ENCODE results near the gene GDI1. TPM values are rescaled to one million over a fixed set of nuclear protein-coding genes. Genes with fewer than 3 reads are reported as not detected.
A peak's percentile ranks its signal among the peaks of the same experiment; 100 is the strongest.
"Not testable (repeated sequence)": the region's sequence is repeated elsewhere in the genome, so short reads cannot be mapped to it uniquely, and the experiment has no call there.

Gene GDI1
- total RNA-seq, 1 donor from 2014 or later: 108 TPM

DNA sequence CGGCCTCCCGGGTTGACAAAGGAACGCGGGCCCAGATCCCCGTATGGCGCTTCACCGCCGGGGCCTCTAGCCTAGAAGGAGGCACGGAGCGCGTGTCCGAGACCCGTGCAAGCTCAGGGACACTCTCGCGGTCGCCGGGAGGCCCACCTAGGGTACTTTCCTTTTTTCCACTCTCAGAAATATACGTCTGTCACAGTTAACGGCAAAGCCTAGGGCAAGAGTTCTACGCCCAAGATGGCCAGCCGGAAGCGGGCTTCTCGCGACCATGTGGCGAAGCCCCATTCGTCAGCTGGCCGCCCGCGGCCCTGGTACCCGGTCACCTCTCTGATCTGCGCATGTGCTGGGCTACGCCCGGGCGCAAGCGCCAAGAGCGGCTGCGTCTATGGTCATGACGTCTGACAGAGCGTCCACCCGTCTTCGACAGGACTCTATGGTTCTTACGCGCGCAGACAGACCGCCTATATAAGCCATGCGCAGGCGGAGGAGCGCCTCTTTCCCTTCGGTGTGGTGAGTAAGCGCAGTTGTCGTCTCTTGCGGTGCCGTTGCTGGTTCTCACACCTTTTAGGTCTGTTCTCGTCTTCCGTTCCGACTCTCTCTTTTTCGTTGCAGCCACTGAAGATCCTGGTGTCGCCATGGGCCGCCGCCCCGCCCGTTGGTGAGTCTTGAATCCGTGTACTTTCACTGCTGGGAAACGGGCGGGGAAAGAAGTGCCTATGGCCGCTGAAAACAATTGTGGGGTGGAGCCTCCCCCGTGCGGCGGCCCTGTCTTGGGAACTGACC, 38.9 kb upstream of the GDI1 start, which contains the start of gene RPL10:
Gene RPL10 (plus strand): TSS at position 490 of the 780 bp plus-strand sequence. CDS start 143 bp downstream, at position 633.
- H3K9me3 ChIP-seq: no peaks in the 10 kb centered on the region
- intact Hi-C loops (cut with DNase I): no loop called here
- H3K27ac ChIP-seq: peak within 1 kb of the TSS; percentile 98
- H3K4me3 ChIP-seq: peak within 1 kb of the TSS; percentile 71
- H3K4me1 ChIP-seq: peaks cover 3% of the 10 kb centered on the region
- ATAC-seq (peak; percentile 93), DNase-seq (peak; percentile 96)
- H3K36me3 ChIP-seq: peaks cover 15% of the 10 kb centered on the region
- H3K27me3 ChIP-seq: no peaks in the 10 kb centered on the region
- TF ChIP-seq, protein P1, sequence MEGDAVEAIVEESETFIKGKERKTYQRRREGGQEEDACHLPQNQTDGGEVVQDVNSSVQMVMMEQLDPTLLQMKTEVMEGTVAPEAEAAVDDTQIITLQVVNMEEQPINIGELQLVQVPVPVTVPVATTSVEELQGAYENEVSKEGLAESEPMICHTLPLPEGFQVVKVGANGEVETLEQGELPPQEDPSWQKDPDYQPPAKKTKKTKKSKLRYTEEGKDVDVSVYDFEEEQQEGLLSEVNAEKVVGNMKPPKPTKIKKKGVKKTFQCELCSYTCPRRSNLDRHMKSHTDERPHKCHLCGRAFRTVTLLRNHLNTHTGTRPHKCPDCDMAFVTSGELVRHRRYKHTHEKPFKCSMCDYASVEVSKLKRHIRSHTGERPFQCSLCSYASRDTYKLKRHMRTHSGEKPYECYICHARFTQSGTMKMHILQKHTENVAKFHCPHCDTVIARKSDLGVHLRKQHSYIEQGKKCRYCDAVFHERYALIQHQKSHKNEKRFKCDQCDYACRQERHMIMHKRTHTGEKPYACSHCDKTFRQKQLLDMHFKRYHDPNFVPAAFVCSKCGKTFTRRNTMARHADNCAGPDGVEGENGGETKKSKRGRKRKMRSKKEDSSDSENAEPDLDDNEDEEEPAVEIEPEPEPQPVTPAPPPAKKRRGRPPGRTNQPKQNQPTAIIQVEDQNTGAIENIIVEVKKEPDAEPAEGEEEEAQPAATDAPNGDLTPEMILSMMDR (IDR thresholded peaks at IDR 0.05): no peak

DNA sequence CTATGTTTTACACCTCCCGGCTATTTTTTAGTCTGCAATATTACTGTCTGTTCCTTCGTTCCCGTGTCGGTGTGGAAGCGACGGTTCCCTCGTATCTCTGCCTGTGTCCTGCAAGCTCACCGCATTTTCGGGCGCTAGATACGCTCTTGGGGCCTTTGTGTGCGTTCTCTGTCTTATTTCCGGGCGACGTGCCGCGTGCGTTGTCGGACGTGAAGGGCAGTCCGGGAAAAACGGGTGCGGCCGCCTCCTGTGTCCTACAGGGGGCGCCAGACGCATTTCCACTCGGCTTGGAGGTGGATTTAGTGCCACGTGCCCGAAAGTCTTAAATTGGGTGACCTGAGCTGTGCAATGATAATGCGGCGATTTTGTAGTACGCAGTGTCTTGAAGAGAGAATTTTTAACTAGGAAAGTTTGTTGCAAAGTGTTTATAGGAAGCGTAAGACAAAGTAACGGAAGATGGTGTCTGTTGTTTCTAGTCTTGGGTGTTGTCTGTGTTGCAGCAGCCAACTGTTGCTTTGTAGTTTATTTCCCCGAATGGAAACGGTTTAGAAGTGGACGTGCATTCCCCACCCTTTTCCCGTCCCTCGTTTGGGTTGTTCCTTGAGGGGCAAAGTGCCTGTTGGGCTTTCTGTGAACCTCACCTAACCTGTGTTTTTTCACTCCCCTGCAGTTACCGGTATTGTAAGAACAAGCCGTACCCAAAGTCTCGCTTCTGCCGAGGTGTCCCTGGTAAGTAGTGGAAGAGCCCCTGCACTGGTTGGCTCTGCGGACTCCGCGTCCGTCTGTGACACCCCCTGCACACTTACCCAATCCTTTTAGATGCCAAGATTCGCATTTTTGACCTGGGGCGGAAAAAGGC, 38.1 kb upstream of the GDI1 start:
- peak; percentile 70 for ATAC-seq
- intact Hi-C loops (cut with DNase I): no loop called here
- peaks cover 3% of the 10 kb centered on the region for H3K4me1 ChIP-seq

DNA sequence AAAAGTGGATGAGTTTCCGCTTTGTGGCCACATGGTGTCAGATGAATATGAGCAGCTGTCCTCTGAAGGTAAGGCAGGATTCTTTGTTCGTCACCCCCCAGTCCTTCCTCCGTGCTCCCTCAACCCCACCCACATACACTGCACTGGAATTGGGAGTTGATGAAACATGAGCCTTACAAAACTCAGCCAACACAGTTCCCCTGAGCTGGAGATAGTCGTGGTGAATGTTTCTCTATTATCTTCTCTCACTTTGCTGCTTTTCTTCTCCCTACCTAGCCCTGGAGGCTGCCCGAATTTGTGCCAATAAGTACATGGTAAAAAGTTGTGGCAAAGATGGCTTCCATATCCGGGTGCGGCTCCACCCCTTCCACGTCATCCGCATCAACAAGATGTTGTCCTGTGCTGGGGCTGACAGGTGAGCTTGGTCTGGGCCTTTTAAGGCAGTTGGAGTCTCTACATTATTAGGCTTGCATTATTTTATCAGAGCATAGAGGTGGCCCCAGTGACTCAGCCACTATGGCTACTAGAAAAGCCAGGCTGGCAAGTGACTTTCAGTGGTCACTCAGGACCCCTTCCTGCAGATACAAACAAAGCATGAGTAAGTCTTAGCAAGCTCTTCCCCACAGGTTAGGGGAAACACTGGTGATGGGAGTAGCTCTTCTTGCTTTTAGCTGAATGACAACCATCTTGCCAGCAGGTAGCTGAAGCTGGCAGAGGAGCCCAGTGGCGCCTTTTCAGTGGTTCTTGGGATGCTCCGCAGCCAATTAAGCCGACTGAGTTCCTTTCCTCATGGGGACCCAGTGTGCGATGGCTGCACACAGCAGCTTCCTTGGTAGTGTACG, 37.2 kb upstream of the GDI1 start:
- Histone ChIP-seq H3K4me3 (peak overlapping the region; percentile 71), H3K27me3 (no peaks in the 10 kb centered on the region), H3K9me3 (no peaks in the 10 kb centered on the region), H3K4me1 (peaks cover 3% of the 10 kb centered on the region), H3K36me3 (peaks cover 15% of the 10 kb centered on the region), H3K27ac (peak overlapping the region; percentile 98)
- intact Hi-C loops (cut with DNase I): no loop called here
- TF ChIP-seq, protein P1 (IDR thresholded peaks at IDR 0.05): no peak
- DNase-seq: no peak
- ATAC-seq: no peak

More for the DNA sequence above, 38.1 kb upstream of the GDI1 start:
- DNase-seq: peak; percentile 91
- Histone ChIP-seq H3K4me3 (peak overlapping the region; percentile 71), H3K27ac (peak overlapping the region; percentile 98), H3K9me3 (no peaks in the 10 kb centered on the region), H3K36me3 (peaks cover 15% of the 10 kb centered on the region), H3K27me3 (no peaks in the 10 kb centered on the region)
- TF ChIP-seq, protein P1 (IDR thresholded peaks at IDR 0.05): peak; percentile 75

DNA sequence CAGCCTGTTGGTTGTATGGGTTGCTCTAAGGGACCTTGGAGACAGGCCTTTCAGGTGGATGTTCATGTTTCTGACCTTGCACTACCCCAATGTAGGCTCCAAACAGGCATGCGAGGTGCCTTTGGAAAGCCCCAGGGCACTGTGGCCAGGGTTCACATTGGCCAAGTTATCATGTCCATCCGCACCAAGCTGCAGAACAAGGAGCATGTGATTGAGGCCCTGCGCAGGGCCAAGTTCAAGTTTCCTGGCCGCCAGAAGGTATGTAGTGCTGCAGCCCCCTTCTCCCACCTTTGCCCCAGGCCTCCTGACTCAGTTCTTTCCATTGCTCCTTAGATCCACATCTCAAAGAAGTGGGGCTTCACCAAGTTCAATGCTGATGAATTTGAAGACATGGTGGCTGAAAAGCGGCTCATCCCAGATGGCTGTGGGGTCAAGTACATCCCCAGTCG, 36.6 kb upstream of the GDI1 start:
- Histone ChIP-seq H3K36me3 (peaks cover 15% of the 10 kb centered on the region), H3K4me3 (peak overlapping the region; percentile 71)
- H3K9me3 ChIP-seq; H3K4me1 ChIP-seq; ATAC-seq; H3K27ac ChIP-seq; DNase-seq; H3K27me3 ChIP-seq; intact Hi-C loops (cut with DNase I): not testable (repeated sequence)

DNA sequence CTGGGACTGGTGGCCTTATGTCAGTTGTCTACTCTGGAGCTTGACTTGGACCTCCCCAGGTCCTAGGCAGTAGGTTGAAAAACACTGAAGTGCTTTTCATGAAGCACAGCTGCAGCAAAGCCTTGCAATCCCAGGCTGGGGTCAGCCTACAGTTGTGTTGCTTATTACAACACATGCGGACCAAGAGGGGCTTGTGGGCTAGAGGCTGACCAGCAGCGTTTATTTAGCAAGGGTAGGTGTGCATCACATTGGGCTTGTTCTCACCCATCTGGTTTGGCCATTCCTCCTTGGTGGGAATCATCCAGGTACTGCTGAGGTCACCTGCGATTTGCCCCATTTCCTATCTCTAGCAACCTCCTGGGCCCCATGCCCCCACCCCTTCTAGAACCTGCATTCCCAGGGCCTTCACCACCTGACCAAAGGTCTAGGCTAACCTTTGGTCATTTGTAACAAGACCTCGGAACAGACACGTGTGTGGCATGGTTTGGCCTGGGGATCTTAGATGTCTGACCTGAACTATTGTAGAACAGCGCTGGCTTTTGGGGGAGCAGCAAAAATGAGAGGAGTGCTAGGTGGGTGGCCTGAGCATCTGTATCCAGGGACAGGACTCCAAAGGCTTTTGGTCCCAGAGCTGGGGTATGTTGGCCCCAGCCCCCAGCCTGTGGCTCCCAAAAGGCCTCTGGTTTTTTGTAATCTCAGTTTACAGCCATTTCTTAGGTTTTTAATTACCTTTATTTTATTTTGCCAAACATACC, 35.7 kb upstream of the GDI1 start:
- ATAC-seq (no peak), DNase-seq (no peak)
- TF ChIP-seq, protein P1 (IDR thresholded peaks at IDR 0.05): no peak
- H3K4me3 ChIP-seq: no peak overlapping the region
- peaks cover 3% of the 10 kb centered on the region for H3K4me1 ChIP-seq
- intact Hi-C loops (cut with DNase I): no loop called here
- H3K27me3 ChIP-seq: no peaks in the 10 kb centered on the region
- H3K36me3 ChIP-seq: peaks cover 15% of the 10 kb centered on the region
- H3K27ac ChIP-seq: no peak overlapping the region
- no peaks in the 10 kb centered on the region for H3K9me3 ChIP-seq
